Loucy (cell line): ENCODE results near the gene HIP1.

ENCODE experiments used
- CTCF ChIP-seq: fragments of 200-600 bp; sonication (generic); conservative IDR thresholded peaks from 2 replicates; pipeline ENCODE4 v1.5.1; 2014; ENCODE audit warnings: mild to moderate bottlenecking, antibody characterized with exemption, low read length
- EZH2phosphoT487 ChIP-seq: fragments of 200-600 bp; IDR thresholded peaks from 2 replicates; pipeline ENCODE4 v1.6.1; 2018; ENCODE audit warnings: antibody characterized with exemption, mild to moderate bottlenecking, moderate library complexity, borderline replicate concordance

GRCh38 chr7:75533926-75534325, 204.8 kb downstream of the HIP1 start:
- TF ChIP-seq CTCF: no peak
- TF ChIP-seq EZH2phosphoT487: no peak
